HepG2 (cell line): ENCODE measurements around the gene RDH13.

Source experiments
- FOXC1 ChIP-seq: sonication (generic); formaldehyde crosslinking; IDR thresholded peaks from 2 replicates; pipeline ENCODE4 v1.8.0; 2022; ENCODE audit warnings: mild to moderate bottlenecking, missing genetic modification reagents, borderline replicate concordance
- HNRNPK ChIP-seq: fragments of 200-400 bp; formaldehyde crosslinking; IDR thresholded peaks from 2 replicates; pipeline ENCODE4 v1.6.1; 2018; ENCODE audit warnings: low read length, low read depth, moderate library complexity, mild to moderate bottlenecking; ENCODE audit not compliant: poor library complexity, severe bottlenecking
- IRF2 ChIP-seq: IDR thresholded peaks from 2 replicates; pipeline ENCODE4 v1.6.1; 2018; ENCODE audit warnings: missing genetic modification reagents, missing compliant biosample characterization
- NR2F2 ChIP-seq: IDR thresholded peaks from 2 replicates; pipeline ENCODE4 v1.6.1; 2012; ENCODE audit warnings: low read depth, inconsistent platforms, borderline replicate concordance
- SP1 ChIP-seq, 2 experiments: fragments of 450-650 bp in 1 of 2; sonication (generic) in 1 of 2; formaldehyde crosslinking in 1 of 2; IDR thresholded peaks; 2 replicates each; pipeline versions ENCODE4 v1.4.0 to v1.6.1; 2016 to 2020; ENCODE audit warnings: missing genetic modification reagents in 1 of 2
- THAP7 ChIP-seq: sonication (generic); formaldehyde crosslinking; IDR thresholded peaks from 2 replicates; pipeline ENCODE4 v1.8.1; 2023; ENCODE audit warnings: mild to moderate bottlenecking, missing genetic modification reagents
- TP53 ChIP-seq: sonication (generic); formaldehyde crosslinking; conservative IDR thresholded peaks from 2 replicates; pipeline ENCODE4 v1.4.0; 2020; ENCODE audit warnings: missing genetic modification reagents
- ZBTB4 ChIP-seq: sonication (generic); formaldehyde crosslinking; IDR thresholded peaks from 2 replicates; pipeline ENCODE4 v1.4.0; 2020; ENCODE audit warnings: missing genetic modification reagents, mild to moderate bottlenecking, borderline replicate concordance
- ZNF230 ChIP-seq: sonication (generic); formaldehyde crosslinking; IDR thresholded peaks from 2 replicates; pipeline ENCODE4 v1.4.0; 2020; ENCODE audit warnings: mild to moderate bottlenecking, missing genetic modification reagents
- ZNF598 ChIP-seq: sonication (generic); formaldehyde crosslinking; IDR thresholded peaks from 2 replicates; pipeline ENCODE4 v1.5.1; 2020; ENCODE audit warnings: mild to moderate bottlenecking, missing genetic modification reagents, borderline replicate concordance
- ZSCAN21 ChIP-seq: sonication (generic); formaldehyde crosslinking; IDR thresholded peaks from 2 replicates; pipeline ENCODE4 v1.8.0; 2022; ENCODE audit warnings: mild to moderate bottlenecking, missing genetic modification reagents, moderate library complexity, borderline replicate concordance
- TF ChIP-seq, protein P1 (sequence below): sonication (generic); formaldehyde crosslinking; IDR thresholded peaks from 2 replicates; pipeline ENCODE4 v1.5.0; 2020; ENCODE audit warnings: mild to moderate bottlenecking, missing genetic modification reagents, moderate library complexity
- TF ChIP-seq, protein P2 (sequence below): sonication (generic); formaldehyde crosslinking; IDR thresholded peaks from 2 replicates; pipeline ENCODE4 v1.4.0; 2020; ENCODE audit warnings: mild to moderate bottlenecking, missing genetic modification reagents
- TF ChIP-seq, protein P3 (sequence below): sonication (generic); formaldehyde crosslinking; IDR thresholded peaks from 2 replicates; pipeline ENCODE4 v1.5.0; 2020; ENCODE audit warnings: missing genetic modification reagents

DNA sequence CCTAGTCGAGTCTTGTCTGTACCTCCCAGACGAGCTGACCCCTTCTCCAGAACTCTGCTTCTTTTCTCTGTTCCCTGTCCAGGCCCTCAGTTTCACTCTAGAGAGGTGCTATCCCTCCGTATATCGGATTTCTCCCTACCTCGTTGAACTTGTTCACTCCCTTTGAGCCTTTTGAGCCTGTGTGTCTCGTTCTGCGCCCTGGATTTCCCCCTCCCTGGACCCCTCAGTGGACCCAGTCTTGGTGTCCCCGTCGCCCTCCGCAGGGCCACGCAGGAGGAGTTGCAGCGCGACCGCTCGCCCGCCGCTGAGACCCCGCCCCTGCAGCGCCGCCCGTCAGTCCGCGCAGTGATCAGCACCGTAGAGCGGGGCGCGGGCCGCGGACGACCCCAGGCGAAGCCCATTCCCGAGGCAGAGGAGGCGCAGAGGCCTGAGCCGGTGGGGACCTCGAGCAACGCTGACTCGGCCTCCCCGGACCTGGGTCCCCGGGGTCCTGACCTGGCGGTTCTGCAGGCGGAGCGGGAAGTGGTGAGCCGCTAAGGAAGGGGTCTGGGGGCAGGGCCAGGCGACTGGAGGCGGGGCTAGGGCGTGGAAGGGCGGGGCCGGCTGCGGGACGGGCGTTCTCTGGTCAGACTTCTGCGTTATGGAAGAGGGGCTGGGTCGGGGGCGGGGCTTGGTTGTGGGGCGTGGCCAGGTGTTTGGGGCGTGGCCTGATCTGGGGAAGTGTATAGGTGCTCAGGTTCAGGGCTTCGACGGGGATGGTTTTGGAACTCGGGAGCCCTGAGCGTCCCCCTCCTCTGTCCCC, 18.2 kb upstream of the RDH13 start:
- no peak for TF ChIP-seq NR2F2
- no peak for TF ChIP-seq THAP7 (CRISPR knock-in tag)
- TF ChIP-seq ZBTB4 (CRISPR knock-in tag): no peak
- no peak for TF ChIP-seq ZNF230 (CRISPR knock-in tag)
- TF ChIP-seq HNRNPK: no peak
- TF ChIP-seq, protein P1, sequence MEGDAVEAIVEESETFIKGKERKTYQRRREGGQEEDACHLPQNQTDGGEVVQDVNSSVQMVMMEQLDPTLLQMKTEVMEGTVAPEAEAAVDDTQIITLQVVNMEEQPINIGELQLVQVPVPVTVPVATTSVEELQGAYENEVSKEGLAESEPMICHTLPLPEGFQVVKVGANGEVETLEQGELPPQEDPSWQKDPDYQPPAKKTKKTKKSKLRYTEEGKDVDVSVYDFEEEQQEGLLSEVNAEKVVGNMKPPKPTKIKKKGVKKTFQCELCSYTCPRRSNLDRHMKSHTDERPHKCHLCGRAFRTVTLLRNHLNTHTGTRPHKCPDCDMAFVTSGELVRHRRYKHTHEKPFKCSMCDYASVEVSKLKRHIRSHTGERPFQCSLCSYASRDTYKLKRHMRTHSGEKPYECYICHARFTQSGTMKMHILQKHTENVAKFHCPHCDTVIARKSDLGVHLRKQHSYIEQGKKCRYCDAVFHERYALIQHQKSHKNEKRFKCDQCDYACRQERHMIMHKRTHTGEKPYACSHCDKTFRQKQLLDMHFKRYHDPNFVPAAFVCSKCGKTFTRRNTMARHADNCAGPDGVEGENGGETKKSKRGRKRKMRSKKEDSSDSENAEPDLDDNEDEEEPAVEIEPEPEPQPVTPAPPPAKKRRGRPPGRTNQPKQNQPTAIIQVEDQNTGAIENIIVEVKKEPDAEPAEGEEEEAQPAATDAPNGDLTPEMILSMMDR: peak; percentile 43
- TF ChIP-seq IRF2 (CRISPR knock-in tag): no peak
- no peak for TF ChIP-seq SP1 (IDR thresholded peaks at IDR 0.05)
- TF ChIP-seq SP1 (CRISPR knock-in tag; IDR thresholded peaks at IDR 0.05): peak; percentile 44
- TF ChIP-seq ZNF598 (CRISPR knock-in tag): peak; percentile 78; the same call in 1 of the 2 replicates
- no peak for TF ChIP-seq FOXC1
- TF ChIP-seq, protein P2, sequence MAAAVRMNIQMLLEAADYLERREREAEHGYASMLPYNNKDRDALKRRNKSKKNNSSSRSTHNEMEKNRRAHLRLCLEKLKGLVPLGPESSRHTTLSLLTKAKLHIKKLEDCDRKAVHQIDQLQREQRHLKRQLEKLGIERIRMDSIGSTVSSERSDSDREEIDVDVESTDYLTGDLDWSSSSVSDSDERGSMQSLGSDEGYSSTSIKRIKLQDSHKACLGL: no peak
- TF ChIP-seq TP53 (CRISPR knock-in tag): no peak
- TF ChIP-seq ZSCAN21 (CRISPR knock-in tag): peak; percentile 36; the same call in 1 of the 2 replicates
- TF ChIP-seq, protein P3, sequence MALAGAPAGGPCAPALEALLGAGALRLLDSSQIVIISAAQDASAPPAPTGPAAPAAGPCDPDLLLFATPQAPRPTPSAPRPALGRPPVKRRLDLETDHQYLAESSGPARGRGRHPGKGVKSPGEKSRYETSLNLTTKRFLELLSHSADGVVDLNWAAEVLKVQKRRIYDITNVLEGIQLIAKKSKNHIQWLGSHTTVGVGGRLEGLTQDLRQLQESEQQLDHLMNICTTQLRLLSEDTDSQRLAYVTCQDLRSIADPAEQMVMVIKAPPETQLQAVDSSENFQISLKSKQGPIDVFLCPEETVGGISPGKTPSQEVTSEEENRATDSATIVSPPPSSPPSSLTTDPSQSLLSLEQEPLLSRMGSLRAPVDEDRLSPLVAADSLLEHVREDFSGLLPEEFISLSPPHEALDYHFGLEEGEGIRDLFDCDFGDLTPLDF (CRISPR knock-in tag): no peak
